ENCODE measurements around the gene ELMOD3.
A peak's percentile ranks its signal among the peaks of the same experiment; 100 is the strongest.
"Not testable (repeated sequence)": the region's sequence is repeated elsewhere in the genome, so short reads cannot be mapped to it uniquely, and the experiment has no call there.

Gene ELMOD3

GRCh38 chr2:85329181-85329651 lies 25.4 kb upstream of the ELMOD3 start:
- Histone ChIP-seq H3K4me3 (ENCODE audit: low read depth, low read length) (no peak overlapping the region), H3K4me1 (ENCODE audit: control insufficient read depth, insufficient read depth, low read length) (no peaks in the 10 kb centered on the region), H3K27ac (ENCODE audit: extremely low read depth, low read depth, low read length) (no peak overlapping the region), H3K9me3 (ENCODE audit: control insufficient read depth, insufficient read depth, low read depth, low read length) (no peaks in the 10 kb centered on the region), H3K36me3 (ENCODE audit: control insufficient read depth in 2 of 2, insufficient read depth in 1 of 2, low read length in 2 of 2) (peaks cover 11 to 27% of the 10 kb centered on the region in 2 experiments)
- ChIA-PET CTCF (interaction anchor here (0.6 to 1.9 kb wide), 2 partner anchors 29 to 92 kb away, joined by 3 to 9 read pairs; no protein-coding TSS in a partner anchor), POLR2A (interaction anchor here (2.7 kb wide), 1 partner anchor 25 kb away, joined by 28 read pairs; the partner anchor contains the start of genes ELMOD3 and RETSAT)
- TF ChIP-seq ZNF394 (tag by site-specific recombination; IDR thresholded peaks at IDR 0.05; ENCODE audit: borderline replicate concordance) (no peak), ZNF645 (tag by site-specific recombination; IDR thresholded peaks at IDR 0.05) (no peak), ZBTB21 (tag by site-specific recombination; IDR thresholded peaks at IDR 0.05) (no peak), SCRT2 (tag by site-specific recombination; IDR thresholded peaks at IDR 0.05) (0 out of 2 replicates have a peak, but pooled peaks have one; percentile 26), SETDB1 (IDR thresholded peaks at IDR 0.05; ENCODE audit: insufficient read length, low read length) (no peak)

- peaks cover 6 to 22% of the 10 kb centered on the region in 2 experiments for H3K36me3 ChIP-seq (ENCODE audit: control insufficient read depth in 2 of 2, insufficient read depth in 1 of 2, low read length in 2 of 2)
- ChIA-PET CTCF (interaction anchor here (0.6 to 1.9 kb wide), 2 partner anchors 29 to 31 kb away, joined by 3 to 9 read pairs; no protein-coding TSS in a partner anchor), POLR2A (interaction anchor here (2.7 kb wide), 1 partner anchor 24 kb away, joined by 28 read pairs; the partner anchor contains the start of genes ELMOD3 and RETSAT)
- not testable (repeated sequence) for H3K9me3 ChIP-seq (ENCODE audit: control insufficient read depth, insufficient read depth, low read depth, low read length); H3K4me1 ChIP-seq (ENCODE audit: control insufficient read depth, insufficient read depth, low read length); H3K27ac ChIP-seq (ENCODE audit: extremely low read depth, low read depth, low read length); H3K4me3 ChIP-seq (ENCODE audit: low read depth, low read length)
- TF ChIP-seq ZNF121 (tag by site-specific recombination; IDR thresholded peaks at IDR 0.05) = peak; percentile 53; the same call in 1 of the 2 replicates
Observed at GRCh38 chr2:85329701-85330100, 24.9 kb upstream of the ELMOD3 start.

GRCh38 chr2:85330839-85331636 lies 23.5 kb upstream of the ELMOD3 start:
- CTCF ChIA-PET = interaction anchor here (0.6 kb wide), 1 partner anchor 786 kb away, joined by 3 read pairs; no protein-coding TSS in a partner anchor
- peaks cover 0 to 8% of the 10 kb centered on the region in 2 experiments; a peak in 1 of 3 replicates for H3K36me3 ChIP-seq (ENCODE audit: control insufficient read depth in 2 of 2, insufficient read depth in 1 of 2, low read length in 2 of 2)
- no peaks in the 10 kb centered on the region for H3K9me3 ChIP-seq (ENCODE audit: control insufficient read depth, insufficient read depth, low read depth, low read length)
- no peak overlapping the region for H3K4me3 ChIP-seq (ENCODE audit: low read depth, low read length)
- POLR2A ChIA-PET = no interaction called here
- TF ChIP-seq ZNF19 (tag by site-specific recombination; IDR thresholded peaks at IDR 0.05; ENCODE audit: low read depth) = no peak
- no peak for TF ChIP-seq ZNF121 (tag by site-specific recombination; IDR thresholded peaks at IDR 0.05)
- TF ChIP-seq ZNF174 (tag by site-specific recombination; IDR thresholded peaks at IDR 0.05) = no peak
- TF ChIP-seq KLF1 (tag by site-specific recombination; IDR thresholded peaks at IDR 0.05) = peak; percentile 54; the same call in 1 of the 2 replicates
- TF ChIP-seq ZNF239 (tag by site-specific recombination; IDR thresholded peaks at IDR 0.05) = no peak
- TF ChIP-seq ZBTB20 (tag by site-specific recombination; IDR thresholded peaks at IDR 0.05) = no peak
- no peak for TF ChIP-seq ZBTB26 (tag by site-specific recombination; optimal IDR thresholded peaks at IDR 0.05)
- TF ChIP-seq ZNF48 (tag by site-specific recombination; IDR thresholded peaks at IDR 0.05) = no peak
- TF ChIP-seq ZNF658 (tag by site-specific recombination; IDR thresholded peaks at IDR 0.05) = no peak
- TF ChIP-seq ZSCAN4 (tag by site-specific recombination; IDR thresholded peaks at IDR 0.05) = no peak
- TF ChIP-seq ZSCAN23 (tag by site-specific recombination; IDR thresholded peaks at IDR 0.05) = no peak
- no peak for TF ChIP-seq ZNF548 (tag by site-specific recombination; IDR thresholded peaks at IDR 0.05)
- TF ChIP-seq SETDB1 (IDR thresholded peaks at IDR 0.05; ENCODE audit: insufficient read length, low read length) = no peak
- no peak for TF ChIP-seq RBAK (tag by site-specific recombination; IDR thresholded peaks at IDR 0.05)
- no peak for TF ChIP-seq ZNF341 (tag by site-specific recombination; IDR thresholded peaks at IDR 0.05; ENCODE audit: low read depth)
- no peak for TF ChIP-seq KLF16 (tag by site-specific recombination; IDR thresholded peaks at IDR 0.05)
- TF ChIP-seq ZNF335 (tag by site-specific recombination; conservative IDR thresholded peaks at IDR 0.05) = peak; percentile 42
- no peak for TF ChIP-seq ZNF248 (tag by site-specific recombination; IDR thresholded peaks at IDR 0.05)
- H3K27ac ChIP-seq (ENCODE audit: extremely low read depth, low read depth, low read length) = no peak overlapping the region
- H3K4me1 ChIP-seq (ENCODE audit: control insufficient read depth, insufficient read depth, low read length) = no peaks in the 10 kb centered on the region

- POLR2A ChIA-PET; H3K4me3 ChIP-seq (ENCODE audit: low read depth, low read length); H3K9me3 ChIP-seq (ENCODE audit: control insufficient read depth, insufficient read depth, low read depth, low read length); H3K4me1 ChIP-seq (ENCODE audit: control insufficient read depth, insufficient read depth, low read length); H3K27ac ChIP-seq (ENCODE audit: extremely low read depth, low read depth, low read length); H3K36me3 ChIP-seq (ENCODE audit: control insufficient read depth in 2 of 2, insufficient read depth in 1 of 2, low read length in 2 of 2): not testable (repeated sequence)
- CTCF ChIA-PET = interaction anchor here (0.5 to 0.7 kb wide), 2 partner anchors 79 to 120 kb away, joined by 3 read pairs; no protein-coding TSS in a partner anchor
Observed at GRCh38 chr2:85333877-85334276, 20.7 kb upstream of the ELMOD3 start.

Data from HEK293 (cell line).